Measurements from ENCODE around the gene GFI1.

GFI1 gene

DNA sequence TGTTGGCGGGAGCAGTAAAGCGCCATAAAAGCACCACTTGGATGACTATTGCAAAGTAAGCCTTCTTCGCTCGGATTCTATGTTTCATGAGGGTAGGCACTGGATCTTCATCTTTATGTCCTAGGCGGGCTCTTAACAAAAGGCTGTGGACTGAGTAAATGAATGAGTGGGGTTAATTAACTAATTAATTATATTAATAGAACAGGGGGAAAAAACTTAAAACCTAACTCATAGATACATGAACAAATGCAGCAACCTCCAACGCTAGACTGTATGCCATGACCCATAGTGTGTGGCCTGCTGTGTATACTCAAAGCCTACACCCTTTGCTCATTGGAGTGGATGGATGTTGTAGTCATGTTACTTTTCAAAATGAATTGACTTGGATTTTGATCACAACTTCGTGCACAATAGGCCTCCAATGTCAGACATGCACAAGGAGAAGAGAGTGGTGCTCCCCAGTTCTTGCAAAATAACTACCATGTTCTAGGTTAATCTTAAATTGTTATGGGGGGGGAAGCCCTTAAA is 417 bp upstream of the GFI1 start:
- no peak for DNase-seq (ENCODE audit: low spot score)

DNA sequence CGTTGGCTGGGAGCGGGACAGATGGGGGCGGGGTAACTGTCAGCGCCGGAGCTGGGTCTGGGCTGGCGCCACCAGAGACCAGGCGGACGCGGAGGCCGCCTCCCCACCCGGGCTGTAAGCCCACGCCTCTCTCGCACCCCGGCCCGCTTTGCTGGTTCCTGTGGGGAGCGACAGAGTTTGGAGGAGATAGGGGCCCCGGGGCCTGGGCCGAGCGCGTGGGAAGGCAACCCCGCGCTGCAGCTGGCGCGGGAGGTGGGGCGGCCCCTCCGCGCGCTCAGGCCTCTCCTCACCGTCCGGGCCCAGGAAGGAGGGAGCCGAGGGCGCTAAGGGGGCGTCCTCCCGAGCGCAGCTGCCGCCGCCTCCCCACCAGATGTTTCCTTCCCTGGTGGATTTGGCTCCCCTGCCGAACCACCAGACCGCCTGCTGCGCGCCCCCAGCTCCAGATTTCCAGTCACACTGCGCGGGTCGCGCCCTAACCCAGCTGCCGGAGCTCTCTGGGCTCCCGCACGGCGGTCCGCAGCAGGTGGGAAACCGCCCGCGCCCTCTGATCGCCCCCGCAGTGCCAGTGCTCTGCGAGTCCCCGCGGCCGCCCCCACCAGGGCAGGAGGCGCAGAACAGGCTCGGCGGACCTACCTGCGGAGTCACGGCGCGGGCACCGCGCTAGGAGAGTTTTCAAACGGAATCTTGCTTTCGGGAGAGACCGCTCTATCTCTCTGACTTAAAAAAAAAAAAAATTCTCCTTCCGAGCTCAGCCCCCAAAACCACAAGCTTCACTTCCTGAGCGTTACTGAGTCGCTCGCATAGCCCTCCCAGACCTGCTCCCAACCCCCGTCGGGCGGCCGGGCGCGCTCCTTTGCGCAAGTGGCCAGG is 1.1 kb downstream of the GFI1 start:
- peak; percentile 83 for DNase-seq (ENCODE audit: low spot score)

DNA sequence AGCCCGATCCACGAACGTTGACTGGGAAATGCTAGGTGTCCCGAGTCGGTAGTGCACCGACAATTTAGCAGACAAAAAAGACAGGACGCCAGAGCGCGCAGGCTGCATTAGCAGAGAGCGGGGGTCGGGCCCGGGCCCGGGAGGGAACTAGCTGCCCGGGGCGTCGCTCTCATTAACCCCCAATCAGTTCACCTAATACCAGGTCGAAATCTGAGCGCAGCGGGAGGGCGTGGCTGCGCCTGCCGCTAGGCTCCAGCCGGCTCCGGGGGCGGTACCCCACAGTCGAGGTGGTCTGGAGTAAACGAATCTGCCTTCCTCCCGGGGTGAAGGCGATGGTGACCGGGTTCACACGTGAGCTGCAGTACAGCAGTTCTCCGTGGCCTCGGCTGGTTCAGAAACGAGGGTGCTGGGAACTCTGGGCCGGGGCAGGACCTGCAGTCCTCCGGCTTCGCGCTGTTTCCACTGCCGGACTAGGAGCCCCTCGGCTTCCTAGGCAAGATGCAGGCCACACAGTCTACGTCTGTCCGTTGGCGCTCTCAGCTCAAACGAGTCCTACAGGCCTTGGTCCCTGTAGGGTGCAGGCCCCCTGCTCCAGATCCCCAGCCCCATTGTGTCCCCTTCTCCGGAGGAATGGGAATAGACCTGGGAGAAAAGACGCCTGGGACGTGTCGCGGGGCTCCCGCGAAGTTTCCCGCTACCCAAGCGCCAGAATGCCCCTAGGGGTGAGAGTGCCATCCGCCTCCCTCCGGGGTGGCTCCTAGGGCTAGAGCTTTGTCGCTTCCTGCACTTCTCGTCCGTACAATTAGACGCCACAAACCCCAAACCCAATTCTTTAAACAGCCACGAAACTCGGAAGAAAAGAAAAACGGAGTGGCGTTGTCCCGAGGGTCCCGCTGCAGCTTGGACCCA is 2.0 kb downstream of the GFI1 start:
- DNase-seq (ENCODE audit: low spot score): peak; percentile 59

DNA sequence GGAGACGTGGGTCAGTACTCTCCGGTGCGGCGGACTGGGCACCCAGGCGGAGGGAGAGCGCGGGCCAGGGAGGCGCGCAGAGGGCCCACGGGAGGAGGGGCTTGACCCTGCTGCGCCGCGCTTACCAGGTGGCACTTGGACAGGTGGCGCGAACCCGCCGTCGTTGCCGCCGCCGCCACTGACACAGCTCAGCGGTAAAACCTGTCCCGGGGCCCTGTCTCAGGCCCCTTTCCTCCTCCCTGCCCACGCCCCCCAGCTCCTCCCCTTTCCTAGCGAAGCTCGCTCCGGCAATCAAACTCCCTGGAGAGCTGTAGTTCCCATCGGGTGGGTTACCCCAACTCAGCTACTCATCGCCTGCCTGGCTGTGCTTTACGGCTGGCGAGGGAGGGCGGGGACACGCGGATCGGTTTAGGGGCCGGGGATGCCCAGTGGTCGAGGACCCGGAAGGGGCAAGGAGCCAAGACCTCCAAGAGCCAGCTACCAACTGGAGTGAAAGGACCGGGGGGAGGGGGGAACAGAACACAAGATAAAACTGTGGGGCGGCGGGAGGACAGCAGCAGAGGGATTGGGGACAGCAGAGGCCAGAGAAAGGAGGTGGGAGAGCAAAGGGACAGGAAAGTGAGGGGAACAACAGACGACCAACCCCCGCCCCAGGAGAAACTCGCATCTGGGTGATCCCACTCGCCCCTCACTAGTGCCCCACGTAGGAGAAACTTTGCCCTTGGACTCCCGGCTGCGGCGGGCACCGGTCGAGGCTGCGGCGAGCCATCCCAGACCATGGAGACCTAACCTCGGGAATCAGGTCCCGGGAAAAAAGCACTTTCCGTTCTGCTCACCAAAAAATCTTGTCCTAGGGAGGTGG is 2.9 kb downstream of the GFI1 start:
- peak; percentile 41 for DNase-seq (ENCODE audit: low spot score)

DNA sequence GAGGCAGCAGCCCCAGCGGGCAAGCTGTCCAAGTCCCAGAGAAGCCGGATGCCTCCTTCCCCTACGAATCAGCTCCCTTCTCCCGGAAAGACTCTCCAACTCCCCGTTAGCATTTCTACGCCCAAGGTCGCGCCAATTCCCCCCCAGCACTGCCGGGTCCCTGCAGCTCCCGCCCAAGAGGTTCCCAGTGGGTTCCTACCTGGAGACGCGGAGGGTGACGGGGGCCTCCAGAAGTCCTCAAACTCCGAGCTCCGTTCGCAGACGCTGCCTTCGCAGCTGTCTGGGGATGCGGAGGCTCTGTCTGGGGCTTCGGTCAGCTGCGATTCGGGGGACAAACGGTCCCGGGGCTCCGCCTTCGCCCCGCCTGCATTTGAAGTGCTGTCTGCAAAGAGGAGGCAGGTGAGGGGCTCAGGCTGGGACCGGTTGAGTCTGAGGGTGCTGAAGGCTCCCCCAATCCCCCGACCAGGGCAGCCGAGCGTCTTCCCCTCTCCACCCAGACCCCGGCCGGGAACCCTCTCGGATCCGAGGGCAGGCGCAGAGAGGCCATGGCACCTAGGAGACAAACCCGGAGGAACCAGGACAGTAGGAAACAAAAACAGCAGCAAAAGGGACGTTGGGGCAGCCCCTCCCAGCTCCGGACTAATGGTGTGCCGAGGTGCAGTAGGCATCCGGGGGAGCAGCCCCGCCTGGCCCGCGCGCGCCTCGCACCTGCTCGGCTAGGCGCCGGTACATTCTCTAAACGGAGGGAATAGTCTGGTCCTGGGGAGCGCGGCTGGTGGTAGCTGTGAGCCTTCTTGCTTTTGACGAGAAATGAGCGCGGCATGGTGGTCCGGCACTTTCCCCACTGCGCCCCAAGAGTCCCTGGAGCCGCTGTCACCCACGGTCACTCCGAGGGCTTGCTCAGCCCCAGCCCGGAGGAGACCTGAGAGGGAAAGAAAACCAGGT is 3.8 kb downstream of the GFI1 start:
- no peak for DNase-seq (ENCODE audit: low spot score)

DNA sequence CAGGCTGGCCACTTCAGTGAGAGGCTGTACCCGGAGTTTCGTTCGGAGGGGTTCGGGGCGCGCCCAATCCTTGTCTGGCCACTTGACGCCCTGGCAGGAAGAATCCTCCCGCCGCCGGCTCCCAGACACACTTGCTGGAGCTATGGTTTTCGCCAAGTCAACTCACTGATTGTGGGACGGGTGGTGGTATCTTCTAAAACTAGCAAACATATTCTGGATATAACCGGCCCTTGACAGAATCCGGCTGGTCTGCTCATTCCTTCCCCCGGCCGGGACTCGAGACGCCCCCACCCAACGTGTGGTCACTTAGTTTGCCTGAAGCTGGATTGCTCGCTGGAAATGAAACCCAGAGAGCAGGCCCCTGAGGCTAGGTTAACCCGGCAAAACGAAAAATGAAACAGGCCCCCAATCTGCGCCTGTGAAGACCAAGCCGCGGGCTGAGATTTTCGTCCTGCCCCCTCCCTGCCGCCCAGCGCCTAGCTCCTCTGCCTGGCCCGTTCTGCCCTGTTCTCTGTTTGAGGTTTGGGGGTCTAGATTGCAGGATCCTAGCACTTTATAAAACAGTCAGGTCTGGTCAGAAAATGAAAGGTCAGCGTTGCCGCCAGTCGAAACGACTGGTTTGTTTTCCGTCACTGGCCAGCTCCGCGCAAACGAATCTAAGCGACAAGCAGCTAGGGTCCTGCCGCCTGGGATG is 4.6 kb downstream of the GFI1 start:
- DNase-seq (ENCODE audit: low spot score): no peak

DNA sequence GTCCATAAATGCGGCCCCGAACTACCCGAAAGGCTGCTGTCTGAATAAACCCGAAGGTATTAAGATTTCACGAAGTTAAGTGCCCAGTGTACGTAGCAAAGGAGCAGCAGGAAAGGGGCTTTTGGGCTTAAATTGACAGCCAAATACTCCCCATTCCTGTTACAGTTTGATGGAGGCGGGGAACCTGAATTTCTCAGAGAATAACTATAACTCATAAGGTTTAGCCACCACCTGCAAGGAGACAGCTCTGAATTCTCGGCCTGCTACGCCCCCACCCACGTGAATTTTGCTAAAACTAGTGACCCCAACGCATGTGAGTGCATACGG is 5.2 kb downstream of the GFI1 start:
- DNase-seq (ENCODE audit: low spot score): no peak

DNA sequence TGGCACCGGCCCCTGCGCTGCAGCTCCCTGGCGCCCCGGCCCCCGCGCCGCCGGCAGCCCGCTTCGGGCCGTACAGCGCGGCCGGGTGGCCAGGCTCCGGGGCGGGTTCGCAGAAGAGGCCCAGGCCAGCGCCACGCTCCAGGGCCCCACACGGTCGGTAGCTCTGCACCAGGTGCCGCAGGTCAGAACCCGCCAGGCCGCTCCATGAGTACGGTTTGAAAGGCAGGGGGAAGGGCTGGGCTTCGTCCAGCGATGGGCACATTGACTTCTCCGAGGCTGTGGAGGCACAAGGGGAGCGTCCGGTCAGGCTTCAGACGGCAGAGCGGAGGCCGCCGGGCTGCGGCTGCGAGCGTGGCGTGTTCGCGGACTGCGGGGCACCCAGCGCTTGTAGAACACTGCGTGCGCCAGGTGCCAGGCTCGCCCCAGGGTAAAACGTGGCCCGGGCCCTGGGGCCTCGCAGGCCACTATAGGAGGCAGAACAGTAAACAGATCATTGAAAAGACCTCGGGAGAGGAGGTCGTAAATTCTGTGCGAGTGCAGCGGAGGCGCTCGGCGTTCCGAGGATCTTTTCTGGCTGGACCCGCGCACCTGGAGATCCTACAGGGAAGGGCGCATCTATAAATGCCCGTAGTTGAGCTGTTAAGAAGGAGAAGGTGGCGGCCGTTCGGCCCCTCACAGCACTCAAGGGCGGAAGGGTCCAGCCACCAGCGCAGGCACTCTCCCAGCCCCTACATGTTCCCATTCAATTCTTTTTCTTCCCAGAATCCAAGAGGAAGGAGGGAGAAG is 5.7 kb downstream of the GFI1 start:
- no peak for DNase-seq (ENCODE audit: low spot score)

DNA sequence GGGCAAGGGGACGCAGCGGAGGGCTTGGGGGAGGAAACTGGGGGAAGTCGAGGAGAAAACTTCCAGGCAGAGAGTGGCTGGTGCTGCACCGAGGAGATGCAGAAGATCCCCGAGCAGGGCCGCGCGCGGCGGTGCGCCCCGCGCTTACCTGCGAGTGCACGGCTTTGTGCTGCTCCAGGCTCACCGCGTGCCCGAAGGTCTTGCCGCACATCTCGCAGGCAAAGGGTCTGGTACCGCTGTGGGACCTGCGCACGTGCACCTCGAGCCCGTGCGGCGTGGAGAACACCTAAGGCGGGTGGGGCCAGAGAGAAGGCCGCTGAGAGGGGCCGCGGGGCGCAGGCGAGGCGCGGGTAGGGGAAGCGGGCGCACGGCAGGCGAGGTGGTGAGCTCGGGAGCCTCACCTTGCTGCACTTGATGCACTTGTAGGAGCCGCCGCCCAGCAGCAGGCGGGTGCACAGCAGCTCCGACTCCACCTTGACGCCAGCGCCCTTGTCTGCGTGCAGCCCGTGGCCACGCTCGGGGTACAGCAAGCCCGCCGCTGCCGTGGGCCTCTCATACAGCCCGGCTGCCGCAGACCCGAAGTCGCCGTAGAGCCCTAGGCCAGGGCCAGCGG is 6.4 kb downstream of the GFI1 start:
- no peak for DNase-seq (ENCODE audit: low spot score)

DNA sequence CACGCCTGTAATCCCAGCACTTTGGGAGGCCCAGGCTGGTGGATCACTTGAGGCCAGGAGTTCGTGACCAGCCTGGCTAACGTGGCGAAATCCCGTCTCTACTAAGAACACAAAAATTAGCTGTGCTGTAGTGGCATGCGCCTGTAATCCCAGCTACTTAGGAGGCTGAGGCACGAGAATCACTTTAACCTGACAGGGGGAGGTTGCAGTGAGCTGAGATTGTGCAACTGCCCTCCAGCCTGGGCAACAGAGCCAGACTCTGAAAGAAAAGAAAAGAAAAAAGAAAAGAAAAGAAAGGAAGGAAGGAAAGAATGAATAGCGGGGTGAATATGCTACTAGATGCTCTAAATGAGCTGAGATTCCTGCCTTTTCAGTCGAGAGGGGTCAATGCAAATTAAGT is 7.1 kb downstream of the GFI1 start:
- DNase-seq (ENCODE audit: low spot score): no peak

DNA sequence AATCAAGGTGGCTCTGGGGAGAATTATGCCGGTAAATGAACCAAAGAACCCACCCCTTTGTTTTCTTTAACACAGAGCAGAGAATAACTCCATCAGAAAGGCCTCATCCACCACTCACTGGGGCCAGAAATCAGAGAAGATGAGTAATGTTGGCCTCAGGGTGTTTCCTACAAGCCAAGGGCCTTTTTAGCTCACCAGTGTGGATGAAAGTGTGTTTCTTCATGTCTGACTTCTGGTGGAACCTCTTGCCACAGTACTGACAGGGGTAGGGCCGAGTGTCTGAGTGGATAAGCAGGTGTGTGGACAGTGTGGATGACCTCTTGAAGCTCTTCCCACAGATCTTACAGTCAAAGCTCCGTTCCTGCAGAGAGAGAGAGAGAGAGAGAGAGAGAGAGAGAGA is 8.3 kb downstream of the GFI1 start:
- no peak for DNase-seq (ENCODE audit: low spot score)

DNA sequence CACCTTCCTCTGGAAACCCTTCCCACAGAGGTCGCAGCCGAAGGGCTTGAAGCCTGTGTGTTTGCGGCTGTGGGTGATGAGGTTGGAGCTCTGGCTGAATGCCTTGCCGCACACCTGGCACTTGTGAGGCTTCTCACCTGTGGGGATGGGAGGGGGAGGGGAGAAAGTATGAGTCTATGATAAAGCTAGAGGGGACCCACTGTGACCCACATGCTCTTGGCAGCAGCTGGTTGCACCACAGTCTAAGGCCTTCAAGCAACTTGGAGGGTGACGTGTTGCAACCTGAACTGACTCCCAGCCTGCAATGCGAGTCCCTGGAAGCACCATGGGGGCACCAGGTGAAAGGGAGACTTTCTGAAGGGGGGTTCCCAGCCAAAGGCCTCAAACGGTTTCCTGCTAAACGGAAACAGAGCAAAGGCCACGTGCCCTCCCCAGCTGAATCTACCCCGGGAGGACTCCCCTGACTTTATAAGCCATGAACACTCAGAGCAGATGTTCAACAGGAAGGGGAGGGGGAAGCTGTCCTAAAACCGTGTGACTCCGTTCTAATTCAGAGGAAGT is 10.6 kb downstream of the GFI1 start:
- DNase-seq (ENCODE audit: low spot score): peak; percentile 70

DNA sequence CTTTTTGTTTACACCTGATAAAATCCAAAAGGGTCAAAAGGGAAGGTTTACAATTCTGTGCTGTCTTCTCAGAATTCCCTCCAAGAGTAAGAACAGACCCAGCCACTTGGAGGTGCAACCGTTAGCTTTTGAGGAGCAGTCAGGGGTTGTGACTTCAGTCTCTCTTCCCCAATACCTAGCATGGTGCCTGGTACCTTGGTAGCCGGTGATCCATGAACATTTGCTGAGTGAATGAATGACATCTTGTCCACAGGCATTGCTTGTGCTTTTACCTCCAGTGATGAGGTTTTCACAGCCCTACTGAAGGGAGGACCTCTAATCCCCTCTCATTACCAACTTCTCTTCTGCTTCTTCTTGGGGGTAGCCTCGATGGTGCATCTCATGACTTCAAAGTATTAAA is 11.7 kb downstream of the GFI1 start:
- DNase-seq (ENCODE audit: low spot score): no peak

DNA sequence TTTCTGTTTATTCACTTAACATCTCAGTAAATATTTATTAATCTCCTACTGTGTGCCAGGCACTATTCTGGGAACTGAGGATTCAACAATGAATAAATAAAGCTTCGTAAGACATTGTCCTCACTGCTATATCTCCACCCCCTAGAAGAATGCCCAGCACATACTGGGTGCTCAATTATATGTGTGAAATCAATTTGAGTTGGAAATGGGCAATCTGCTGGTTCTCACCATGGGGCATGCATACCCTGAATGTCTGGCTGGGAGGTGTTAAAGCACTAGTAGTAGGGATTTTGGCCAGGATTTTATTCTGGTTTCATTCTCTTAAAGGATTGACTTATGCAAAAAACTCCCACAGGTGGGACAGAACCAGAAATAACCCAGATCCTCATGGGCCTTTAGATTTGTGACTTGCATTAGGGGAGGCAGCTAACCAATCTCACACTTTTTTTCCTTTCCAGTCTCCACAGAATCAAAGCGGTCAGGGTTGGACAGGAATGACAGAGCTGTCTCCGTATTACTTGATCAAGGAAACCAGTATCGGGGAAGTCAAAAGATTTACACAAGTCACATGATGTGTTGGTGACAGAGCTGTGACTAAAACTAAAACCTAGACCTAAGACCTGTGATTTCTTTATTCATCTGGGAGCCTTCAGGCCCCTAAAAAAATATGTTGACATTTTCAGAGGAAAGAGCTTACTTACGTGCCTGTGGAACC is 12.8 kb downstream of the GFI1 start:
- peak; percentile 32 for DNase-seq (ENCODE audit: low spot score)

DNA sequence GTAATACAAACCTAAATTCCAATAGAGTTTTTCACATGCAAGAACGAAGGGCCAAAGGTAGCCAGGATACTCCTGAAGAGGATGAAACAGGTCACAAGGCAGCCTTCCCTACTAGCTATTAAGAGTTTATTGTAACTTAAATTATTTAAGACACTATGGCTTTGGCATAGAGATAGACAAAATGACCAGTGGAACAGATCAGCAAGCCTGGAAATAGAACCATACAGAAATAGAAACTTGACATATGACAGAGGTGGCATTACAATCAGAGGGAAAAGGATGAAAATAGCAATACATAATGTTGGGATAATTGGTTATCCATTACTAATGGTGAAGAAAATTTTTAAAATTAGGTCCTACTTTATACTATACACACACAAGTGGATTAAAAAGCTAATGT is 16.5 kb downstream of the GFI1 start:
- DNase-seq (ENCODE audit: low spot score): no peak

DNA sequence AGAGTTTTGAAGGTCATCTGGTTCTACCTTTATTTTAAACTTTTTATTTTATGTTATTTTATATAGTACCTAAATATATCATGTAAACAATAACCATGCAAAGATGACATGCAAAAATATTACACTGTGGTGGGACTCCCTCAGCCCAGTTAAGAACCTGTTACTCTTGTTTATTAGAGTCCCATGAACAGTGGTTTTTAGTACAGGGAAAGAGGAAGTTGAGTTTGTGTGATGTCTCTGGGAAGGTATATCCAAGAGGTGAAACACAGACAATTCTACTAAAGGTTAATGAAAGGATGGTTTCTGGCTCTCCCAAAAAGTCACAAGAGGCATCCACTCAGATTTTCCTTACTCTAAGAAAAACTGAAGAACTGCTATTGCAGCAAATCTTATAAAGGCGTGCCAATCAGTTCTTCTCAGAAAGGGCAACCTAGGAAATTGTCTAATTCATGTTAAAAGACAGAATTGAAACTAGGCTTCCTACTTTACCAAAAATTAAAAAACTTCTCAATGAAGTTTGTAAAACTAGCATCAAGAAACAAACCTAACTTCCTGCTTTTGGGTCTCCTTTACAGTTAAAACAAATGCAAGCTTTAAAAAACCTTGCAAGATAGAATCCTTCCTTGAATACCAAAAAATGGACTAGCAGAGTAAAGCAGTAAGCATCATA is 19.9 kb downstream of the GFI1 start:
- no peak for DNase-seq (ENCODE audit: low spot score)

DNA sequence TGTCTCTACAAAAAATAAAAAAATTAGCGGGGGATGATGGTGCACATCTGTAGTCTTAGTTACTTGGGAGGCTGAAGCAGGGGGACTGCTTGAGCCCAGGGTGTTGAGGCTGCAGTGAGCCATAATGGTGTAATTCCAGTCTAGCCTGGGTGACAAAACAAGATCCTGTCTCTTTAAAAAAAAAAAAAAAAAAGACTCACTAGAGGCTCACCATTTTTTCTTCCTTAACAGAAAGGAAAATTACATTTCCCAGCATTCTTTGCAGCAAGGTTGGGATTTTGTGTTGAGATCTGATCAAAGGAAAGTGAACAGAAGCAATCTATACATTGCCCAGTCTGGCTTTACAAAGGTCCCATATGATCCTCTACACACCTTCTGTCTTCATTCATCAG is 21.5 kb downstream of the GFI1 start:
- DNase-seq (ENCODE audit: low spot score): no peak
